H1 (cell line): ENCODE data around the gene MAP4. TPM values are rescaled to one million over a fixed set of nuclear protein-coding genes. Genes with fewer than 3 reads are reported as not detected.

Source experiments
- CTCF ChIA-PET: fragments of 300-600 bp; sonication (Branson Sonifier 250); formaldehyde crosslinking; loops from one replicate; lab custom pipeline; 2021; ENCODE audit not compliant: partially characterized antibody; lab: Charles Lee
- POLR2A ChIA-PET: fragments of 300-600 bp; sonication (Branson Sonifier 250); formaldehyde crosslinking; loops from one replicate; lab custom pipeline; 2021; ENCODE audit warnings: inconsistent platforms; ENCODE audit not compliant: partially characterized antibody; lab: Charles Lee
- DNase-seq, 2 experiments: peaks; one replicate each; pipeline versions ENCODE4 v3.0.0 to v3.0.0-alpha.2; 2010 to 2022; ENCODE audit warnings: low spot score in 2 of 2, low read depth in 1 of 2, mixed read lengths in 1 of 2
- FAIRE-seq: peaks from 2 replicates; lab custom pipeline; 2011; peaks lifted over from hg19 to GRCh38; lab: Jason Lieb, UNC
- H2AFZ ChIP-seq: 2 replicates; pipeline ENCODE4 v1.8.1; 2012; ENCODE audit warnings: low read length, inconsistent platforms
- H2AK5ac ChIP-seq: 2 replicates; pipeline ENCODE4 v1.6.1; 2013; ENCODE audit warnings: low read depth, low read length
- H2BK120ac ChIP-seq: replicated peaks from 2 replicates; pipeline ENCODE3; 2013; ENCODE audit warnings: low read depth, low read length, inconsistent platforms
- H2BK12ac ChIP-seq: 2 replicates; pipeline ENCODE4 v1.6.1; 2013; ENCODE audit warnings: low read depth, low read length
- H2BK15ac ChIP-seq: 2 replicates; pipeline ENCODE4 v1.6.1; 2013; ENCODE audit warnings: low read length
- H2BK20ac ChIP-seq: 2 replicates; pipeline ENCODE4 v1.6.1; 2013; ENCODE audit warnings: low read length
- H2BK5ac ChIP-seq: 2 replicates; pipeline ENCODE4 v1.6.1; 2013; ENCODE audit warnings: low read depth, low read length
- H3K14ac ChIP-seq: 2 replicates; pipeline ENCODE4 v1.6.1; 2013; ENCODE audit warnings: inconsistent platforms; ENCODE audit not compliant: insufficient read length
- H3K18ac ChIP-seq: 2 replicates; pipeline ENCODE4 v1.6.1; 2013; ENCODE audit warnings: low read length; ENCODE audit errors: extremely low read depth
- H3K23ac ChIP-seq: 2 replicates; pipeline ENCODE4 v1.6.1; 2013; ENCODE audit warnings: inconsistent platforms; ENCODE audit not compliant: insufficient read length
- H3K23me2 ChIP-seq: 2 replicates; pipeline ENCODE4 v1.6.1; 2013; ENCODE audit warnings: low read depth, low read length
- H3K27ac ChIP-seq: 2 replicates; pipeline ENCODE4 v1.6.1; 2011; ENCODE audit warnings: low read depth, low read length, inconsistent platforms
- H3K27me3 ChIP-seq, 4 experiments: replicated peaks in 1 of 4; 1 replicate in 1 of 4; 2 replicates in 3 of 4; pipeline versions ENCODE4 v1.6.1 to v1.8.1; 2011 to 2013; ENCODE audit warnings: low read length in 3 of 4, mild to moderate bottlenecking in 3 of 4, inconsistent platforms in 2 of 4, mixed read lengths in 2 of 4, moderate library complexity in 1 of 4; ENCODE audit not compliant: control insufficient read depth in 3 of 4, insufficient read depth in 3 of 4; ENCODE audit errors: extremely low read depth in 1 of 4
- H3K36me3 ChIP-seq, 4 experiments: 2 replicates each; pipeline versions ENCODE4 v1.6.1 to v1.8.1; 2011 to 2013; ENCODE audit warnings: mild to moderate bottlenecking in 4 of 4, low read length in 3 of 4, moderate library complexity in 2 of 4, control low read depth in 1 of 4, inconsistent platforms in 1 of 4; ENCODE audit not compliant: insufficient read depth in 4 of 4, control insufficient read depth in 2 of 4
- H3K4ac ChIP-seq: replicated peaks from 2 replicates; pipeline ENCODE3; 2013; ENCODE audit warnings: low read length, low read depth, mixed read lengths, inconsistent platforms; ENCODE audit not compliant: insufficient read length
- H3K4me1 ChIP-seq, 4 experiments: replicated peaks in 1 of 4; 1 replicate in 1 of 4; 2 replicates in 3 of 4; pipeline versions ENCODE4 v1.6.1 to v1.8.1; 2011 to 2013; ENCODE audit warnings: low read length in 3 of 4, inconsistent platforms in 2 of 4, mixed read lengths in 1 of 4; ENCODE audit not compliant: insufficient read depth in 4 of 4, control insufficient read depth in 3 of 4
- H3K4me2 ChIP-seq, 2 experiments: 2 replicates each; pipeline versions ENCODE4 v1.6.1 to v1.8.1; 2011 to 2013; ENCODE audit warnings: low read depth in 2 of 2, low read length in 2 of 2, control low read depth in 1 of 2, inconsistent platforms in 1 of 2, mild to moderate bottlenecking in 1 of 2; ENCODE audit not compliant: insufficient read depth in 1 of 2
- H3K4me3 ChIP-seq, 4 experiments: fragments of 200-600, 300-600 bp in 1 of 4; sonication (generic), shearing (Covaris generic), sonication (Bioruptor Twin) in 1 of 4; 2 replicates each; pipeline versions ENCODE4 v1.5.1 to v1.8.1; 2011 to 2016; ENCODE audit warnings: low read length in 4 of 4, low read depth in 3 of 4, control low read depth in 2 of 4, inconsistent platforms in 2 of 4, mild to moderate bottlenecking in 2 of 4, mixed read lengths in 1 of 4, moderate library complexity in 1 of 4; ENCODE audit not compliant: insufficient read depth in 2 of 4; ENCODE audit errors: extremely low read depth in 1 of 4
- H3K56ac ChIP-seq: replicated peaks from 2 replicates; pipeline ENCODE3; 2013; ENCODE audit warnings: low read depth, mild to moderate bottlenecking, mixed read lengths, low read length, inconsistent platforms; ENCODE audit not compliant: insufficient read length
- H3K79me1 ChIP-seq: 2 replicates; pipeline ENCODE4 v1.6.1; 2013; ENCODE audit warnings: low read depth, low read length, control low read depth
- H3K79me2 ChIP-seq, 2 experiments: 2 replicates each; pipeline versions ENCODE4 v1.6.1 to v1.8.1; 2012 to 2013; ENCODE audit warnings: low read length in 2 of 2, mild to moderate bottlenecking in 2 of 2, inconsistent platforms in 1 of 2; ENCODE audit not compliant: insufficient read depth in 2 of 2, control insufficient read depth in 1 of 2
- H3K9ac ChIP-seq, 4 experiments: replicated peaks in 1 of 4; 1 replicate in 1 of 4; 2 replicates in 3 of 4; pipeline versions ENCODE4 v1.6.1 to v1.8.1; 2011 to 2013; ENCODE audit warnings: low read depth in 3 of 4, low read length in 3 of 4, control low read depth in 2 of 4, mild to moderate bottlenecking in 2 of 4, moderate library complexity in 2 of 4, inconsistent platforms in 1 of 4; ENCODE audit errors: extremely low read depth in 1 of 4
- H3K9me3 ChIP-seq, 2 experiments: 2 replicates each; pipeline versions ENCODE4 v1.6.1 to v1.8.1; 2012 to 2013; ENCODE audit warnings: mild to moderate bottlenecking in 2 of 2, moderate library complexity in 2 of 2, control low read depth in 1 of 2, inconsistent platforms in 1 of 2, low read depth in 1 of 2, low read length in 1 of 2, mixed read lengths in 1 of 2; ENCODE audit not compliant: insufficient read depth in 2 of 2
- H4K20me1 ChIP-seq, 2 experiments: replicated peaks in 1 of 2; 2 replicates each; pipeline versions ENCODE3 to v1.8.1; 2011 to 2013; ENCODE audit warnings: inconsistent platforms in 2 of 2, low read length in 2 of 2, mild to moderate bottlenecking in 1 of 2; ENCODE audit not compliant: insufficient read depth in 2 of 2, control insufficient read depth in 1 of 2
- H4K5ac ChIP-seq: 2 replicates; pipeline ENCODE4 v1.6.1; 2013; ENCODE audit warnings: low read length, low read depth, mixed read lengths, inconsistent platforms; ENCODE audit not compliant: insufficient read length
- H4K8ac ChIP-seq: 2 replicates; pipeline ENCODE4 v1.8.0; 2013; ENCODE audit warnings: mild to moderate bottlenecking, moderate library complexity, low read length, inconsistent platforms; ENCODE audit not compliant: insufficient read depth; ENCODE audit errors: extremely low read depth
- H4K91ac ChIP-seq: replicated peaks from 2 replicates; pipeline ENCODE3; 2013; ENCODE audit warnings: low read length, mixed read lengths, inconsistent platforms; ENCODE audit not compliant: insufficient read length
- ATF2 ChIP-seq: IDR thresholded peaks from 2 replicates; pipeline ENCODE4 v1.6.1; 2012; ENCODE audit warnings: low read length, inconsistent platforms
- CHD2 ChIP-seq: IDR thresholded peaks from 2 replicates; pipeline ENCODE4 v1.6.1; 2012; ENCODE audit warnings: low read length, improper control_type of control experiment
- EZH2 ChIP-seq: fragments of 200-600 bp; sonication (generic); IDR thresholded peaks from 2 replicates; pipeline ENCODE4 v1.7.1; 2012; ENCODE audit warnings: low read depth, mild to moderate bottlenecking, moderate library complexity, low read length, inconsistent platforms; ENCODE audit not compliant: severe bottlenecking
- HDAC2 ChIP-seq, 2 experiments: fragments of 300-600 bp in 1 of 2; sonication (generic) in 1 of 2; IDR thresholded peaks; 2 replicates each; pipeline ENCODE4 v1.6.1; 2011 to 2012; ENCODE audit warnings: low read depth in 2 of 2, low read length in 2 of 2, mild to moderate bottlenecking in 2 of 2, moderate library complexity in 2 of 2, borderline replicate concordance in 1 of 2, inconsistent platforms in 1 of 2
- JUND ChIP-seq: IDR thresholded peaks from 2 replicates; pipeline ENCODE4 v1.6.1; 2011; ENCODE audit warnings: mild to moderate bottlenecking, improper control_type of control experiment, low read length
- KDM4A ChIP-seq: IDR thresholded peaks from one replicate; pipeline ENCODE4 v1.7.1; 2012; ENCODE audit warnings: low read depth, mild to moderate bottlenecking, moderate library complexity, low read length, inconsistent platforms; ENCODE audit not compliant: severe bottlenecking
- MAX ChIP-seq: IDR thresholded peaks from 2 replicates; pipeline ENCODE4 v1.6.1; 2012; ENCODE audit warnings: inconsistent platforms
- NRF1 ChIP-seq: IDR thresholded peaks from 2 replicates; pipeline ENCODE4 v1.6.1; 2011; ENCODE audit warnings: mild to moderate bottlenecking, low read depth, low read length, improper control_type of control experiment
- POU5F1 ChIP-seq: IDR thresholded peaks from 2 replicates; pipeline ENCODE4 v1.6.1; 2011; ENCODE audit warnings: low read depth, mild to moderate bottlenecking, low read length, moderate library complexity
- RBBP5 ChIP-seq: IDR thresholded peaks from 2 replicates; pipeline ENCODE4 v1.7.1; 2012; ENCODE audit warnings: low read depth, mild to moderate bottlenecking, inconsistent platforms, low read length, moderate library complexity, borderline replicate concordance
- SP2 ChIP-seq: IDR thresholded peaks from 2 replicates; pipeline ENCODE4 v1.6.1; 2012; ENCODE audit warnings: mild to moderate bottlenecking, low read length, inconsistent platforms
- TAF7 ChIP-seq: optimal IDR thresholded peaks from 2 replicates; pipeline ENCODE3; 2011; ENCODE audit warnings: low read depth, mild to moderate bottlenecking, inconsistent platforms, low read length, moderate library complexity, borderline replicate concordance
- WGBS, 2 experiments: shearing (Covaris generic) in 1 of 2; methylation state at CpG; one replicate each; pipeline versions ENCODE4 v1.1.6 to v1.1.7; 2013 to 2015; ENCODE audit warnings: low lambda C conversion rate in 2 of 2, mixed read lengths in 2 of 2, inconsistent platforms in 1 of 2, low coverage in 1 of 2, missing lambda C conversion rate in 1 of 2; ENCODE audit not compliant: insufficient replicate concordance in 2 of 2, insufficient coverage in 1 of 2, insufficient read length in 1 of 2; ENCODE audit errors: extremely low coverage in 1 of 2, missing lambda C conversion rate in 1 of 2; 5-methylcytosine and 5-hydroxymethylcytosine counted together
- polyA plus RNA-seq, 7 experiments: library from polyadenylated mRNA; depleted of rRNA in 3 of 7; stranded (reverse) in 5 of 7; unstranded in 2 of 7; fragments of >200 nt in 5 of 7; fragments of 200-250 nt in 2 of 7; gene quantifications; 1 replicate in 5 of 7; 2 replicates in 1 of 7; 4 replicates in 1 of 7; pipeline versions ENCODE4 v1.2.1 to v1.2.3, GENCODE V29; 2011 to 2013; ENCODE audit warnings: missing spikeins in 2 of 7, mixed read lengths in 2 of 7
- total RNA-seq: library from RNA; stranded (reverse); fragmentation: NEBNext Ultra II Directional; extraction: Animal tissue kit (Norgen Biotek cat#: 25700); gene quantifications from 2 replicates; pipeline ENCODE4 v1.2.1, GENCODE V29; 2021

MAP4 gene
- total and polyA plus RNA-seq, 2 of the 8 experiments (the other 6 are each of a cell fraction or from before 2014, with no cell fraction given) = 67.0 to 179 TPM

- H3K79me1 ChIP-seq = peaks cover 3% of the 10 kb centered on the region; the same call in 1 of the 2 replicates
- H3K14ac ChIP-seq = no peak overlapping the region
- H3K23ac ChIP-seq = no peak overlapping the region
- no peak overlapping the region for H4K8ac ChIP-seq
- ChIA-PET CTCF (interaction anchor here (1.0 to 2.1 kb wide), 5 partner anchors 22 to 160 kb away, joined by 3 to 8 read pairs (median 7); no protein-coding TSS in a partner anchor), POLR2A (no interaction called here)
- peaks cover 1 to 3% of the 10 kb centered on the region in 2 experiments for H4K20me1 ChIP-seq
- H3K27ac ChIP-seq = no peak overlapping the region
- peaks cover 0 to 11% (median 4%) of the 10 kb centered on the region in 4 experiments; a peak in 4 of 8 replicates for H3K36me3 ChIP-seq
- no peak overlapping the region for H2AFZ ChIP-seq
- H3K79me2 ChIP-seq = peaks cover 0 to 17% of the 10 kb centered on the region in 2 experiments; a peak in 1 of 4 replicates
- no peak overlapping the region for H2BK12ac ChIP-seq
- H2BK20ac ChIP-seq = no peak overlapping the region
- FAIRE-seq (no peak), DNase-seq (no peak)
- H2BK5ac ChIP-seq = no peak overlapping the region
- no peak overlapping the region for H2BK15ac ChIP-seq
- no peak overlapping the region for H3K4me2 ChIP-seq
- no peak overlapping the region for H2BK120ac ChIP-seq
- H3K4ac ChIP-seq = no peak overlapping the region
- H4K91ac ChIP-seq = no peak overlapping the region
- H4K5ac ChIP-seq = no peak overlapping the region
- H2AK5ac ChIP-seq = no peak overlapping the region
- no peaks in the 10 kb centered on the region for H3K9me3 ChIP-seq
- no peak overlapping the region for H3K9ac ChIP-seq
- no peak overlapping the region for H3K4me3 ChIP-seq
- no peak overlapping the region for H3K56ac ChIP-seq
- WGBS, 2 experiments = 94% methylated on average over 9 of the region's 11 CpGs; no CpG with 5 or more reads in 1 of the 2 experiments
- H3K23me2 ChIP-seq = no peaks in the 10 kb centered on the region; the same call in 1 of the 2 replicates
- H3K18ac ChIP-seq = no peak overlapping the region
- no peaks in the 10 kb centered on the region; a peak in 1 of 7 replicates for H3K4me1 ChIP-seq
- H3K27me3 ChIP-seq = no peaks in the 10 kb centered on the region
- TF ChIP-seq SP2 (no peak), POU5F1 (no peak), HDAC2 (IDR thresholded peaks at IDR 0.05; ENCODE audit: borderline replicate concordance in 1 of 2, low read depth in 2 of 2, low read length in 2 of 2) (no peak), KDM4A (no peak), JUND (no peak), EZH2 (no peak), ATF2 (no peak), TAF7 (no peak), RBBP5 (no peak), MAX (no peak), CHD2 (no peak), NRF1 (no peak)
These were observed 24.9 kb downstream of the MAP4 start for GRCh38 chr3:47991341-47991740.
